Stimulated activated CD4-positive, alpha-beta T cell treated with anti-CD3 and anti-CD28 coated beads, Interleukin-4, amount 100 ng/mL, for 1 hour (primary cell): ENCODE measurements around the gene CT47B1.
"Not testable (repeated sequence)": the region's sequence is repeated elsewhere in the genome, so short reads cannot be mapped to it uniquely, and the experiment has no call there.

Experiments
- DNase-seq: peaks from one replicate; pipeline ENCODE4 v3.0.0-alpha.2; 2020

Gene CT47B1

DNA sequence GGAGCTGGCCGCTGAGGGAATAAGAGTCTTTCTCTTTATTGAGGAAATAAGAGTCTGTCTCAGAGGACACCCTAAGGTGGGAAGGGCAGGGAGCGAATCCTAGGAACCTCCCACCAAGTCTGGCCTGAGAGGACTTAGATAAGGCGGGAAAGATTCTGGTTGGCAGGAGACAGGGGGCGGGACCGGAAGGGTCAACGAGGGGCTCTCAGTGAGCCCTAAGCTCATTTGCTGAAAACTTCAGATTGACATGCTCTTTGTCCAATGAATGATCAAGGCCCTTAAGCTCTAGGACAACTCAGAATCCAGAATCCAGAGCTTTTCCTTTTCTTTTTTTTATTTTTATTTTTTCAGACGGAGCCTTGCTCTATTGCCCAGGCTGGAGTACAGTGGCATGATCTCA is at the start of gene CT47B1:
Gene CT47B1 (minus strand): TSS at position 101 of the 400 bp plus-strand sequence. CDS start 196 bp downstream, outside the sequence.
- DNase-seq = not testable (repeated sequence)

DNA sequence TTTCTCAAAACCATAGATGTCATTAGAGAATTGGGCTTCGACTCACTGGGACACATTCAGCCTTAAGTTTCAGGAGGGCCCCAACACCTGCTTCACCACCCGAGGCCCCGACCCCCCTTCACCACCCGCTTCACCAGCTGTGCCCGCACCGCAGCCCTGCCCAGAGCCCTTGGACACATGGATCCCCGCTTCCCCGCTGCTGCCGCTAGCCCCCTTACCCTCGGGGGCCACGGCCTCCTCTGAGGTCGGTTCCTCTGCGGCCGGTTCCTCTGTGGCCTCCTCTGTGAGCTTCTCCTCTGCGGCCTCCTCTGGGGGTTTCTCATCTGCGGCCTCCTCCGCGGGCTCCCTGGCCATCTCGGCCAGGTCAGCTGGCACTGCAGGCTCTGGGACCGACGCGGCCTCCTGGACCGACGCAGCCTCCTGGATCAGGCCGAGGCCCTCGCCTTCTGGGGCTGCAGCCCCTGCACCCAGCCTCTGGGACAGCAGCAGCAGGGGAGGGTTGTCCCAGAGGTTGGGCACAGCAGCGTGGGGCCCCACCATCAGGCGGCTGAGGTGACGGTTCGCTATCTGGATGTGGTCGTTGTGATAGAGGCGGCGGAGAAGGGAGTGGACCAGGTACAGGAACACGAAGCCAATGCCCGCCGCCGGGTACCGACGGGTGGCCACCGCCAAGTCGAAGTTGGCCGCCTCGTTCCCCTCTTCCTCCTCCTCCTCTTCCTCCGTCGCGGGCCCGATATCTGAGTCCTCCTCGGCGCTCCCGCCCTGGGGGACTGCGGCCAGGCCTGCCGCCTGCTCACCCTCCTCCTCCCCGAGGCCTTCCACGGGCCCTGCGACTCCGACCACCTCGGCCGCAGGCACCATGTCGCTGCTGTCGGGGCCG is 748 bp downstream of the CT47B1 start:
- no peak for DNase-seq

DNA sequence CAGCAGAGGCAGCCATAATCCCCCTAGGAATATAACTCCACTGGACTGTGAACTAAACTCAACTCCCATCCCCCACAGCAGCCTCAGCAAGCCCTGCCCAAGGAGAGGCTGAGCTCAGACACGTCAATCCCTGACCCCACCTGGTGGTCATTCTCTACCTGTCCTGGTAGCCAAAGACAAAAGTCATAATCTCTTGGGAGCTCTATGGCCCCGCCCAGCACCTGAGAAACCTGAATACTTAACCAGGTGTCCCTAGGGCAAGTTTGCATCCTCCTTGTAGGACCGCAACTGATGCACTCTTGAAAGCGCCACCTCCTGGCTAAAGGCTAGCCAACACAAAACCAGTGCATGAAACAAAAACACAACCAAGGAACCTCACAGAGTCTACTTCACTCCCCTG is 18.4 kb downstream of the CT47B1 start:
- DNase-seq = no peak

DNA sequence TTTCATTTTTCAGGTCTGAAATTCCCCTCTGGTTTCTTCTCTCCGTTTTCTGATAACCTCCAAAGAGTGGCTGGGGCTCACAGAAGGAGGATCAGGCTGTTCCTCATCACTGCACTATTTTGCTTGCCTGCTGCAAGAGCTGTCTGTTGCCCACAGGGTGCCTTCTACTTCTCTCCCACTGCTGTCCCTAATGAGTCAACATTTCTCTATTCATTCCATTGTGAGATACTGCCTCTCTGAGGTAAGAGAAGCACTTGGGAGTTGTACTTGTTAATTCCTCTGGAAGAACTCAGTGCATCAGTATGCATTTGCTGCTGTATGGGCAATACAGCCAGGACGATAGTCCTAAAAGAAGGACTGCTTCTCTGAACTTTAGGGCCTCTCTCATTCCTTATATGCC is 34.8 kb downstream of the CT47B1 start:
- no peak for DNase-seq

DNA sequence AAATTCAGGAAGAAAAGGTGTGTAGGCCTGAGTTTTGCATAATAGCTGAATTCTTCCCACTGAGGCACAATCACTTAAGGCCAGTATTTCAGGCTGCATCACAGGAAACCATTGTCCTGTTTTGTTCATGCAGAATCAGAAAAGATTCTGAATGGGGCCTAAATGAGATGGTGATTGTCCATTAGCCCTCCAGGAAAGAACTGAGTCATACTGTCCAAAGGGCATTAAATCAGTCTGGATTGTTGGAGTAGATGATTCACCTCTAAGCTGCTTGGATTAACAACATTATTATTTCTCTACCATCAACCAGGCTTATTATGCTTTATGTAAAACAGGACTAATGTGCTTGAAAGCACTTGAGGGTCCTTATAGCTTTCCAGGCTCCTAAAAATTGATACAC is 36.2 kb downstream of the CT47B1 start:
- no peak for DNase-seq

DNA sequence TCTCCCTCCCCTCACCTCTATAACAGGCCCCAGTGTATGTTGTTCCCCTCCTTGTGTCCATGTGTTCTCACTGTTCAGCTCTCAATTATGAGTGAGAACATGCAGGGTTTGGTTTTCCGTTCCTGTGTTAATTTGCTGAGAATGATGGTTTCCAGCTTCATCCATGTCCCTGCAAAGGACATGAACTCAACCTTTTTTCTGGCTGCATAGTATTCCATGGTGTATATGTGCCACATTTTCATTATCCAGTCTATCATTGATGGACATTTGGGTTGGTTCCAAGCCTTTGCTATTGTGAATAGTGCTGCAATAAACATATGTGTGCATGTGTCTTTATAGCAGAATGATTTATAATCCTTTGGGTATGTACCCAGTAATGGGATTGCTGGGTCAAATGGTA is 48.5 kb downstream of the CT47B1 start:
- not testable (repeated sequence) for DNase-seq

DNA sequence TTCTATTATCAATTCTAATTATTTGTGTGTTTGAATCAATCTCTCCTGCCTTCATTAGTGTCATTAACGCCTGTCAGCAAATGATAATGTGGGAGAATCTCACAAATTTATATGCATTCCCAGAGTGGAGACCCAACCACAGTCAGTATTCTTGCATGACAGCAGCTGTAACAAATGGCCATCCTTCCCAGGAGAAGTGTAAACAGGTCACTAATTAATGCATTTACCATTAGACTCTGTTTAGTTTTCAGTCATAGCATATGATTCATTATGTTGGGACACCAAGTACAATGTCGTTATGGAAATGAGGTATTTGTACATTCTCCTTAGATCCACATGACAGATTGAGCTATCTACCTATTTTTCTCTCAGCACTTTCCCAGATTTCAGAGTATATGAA is 50.5 kb downstream of the CT47B1 start:
- DNase-seq = no peak

DNA sequence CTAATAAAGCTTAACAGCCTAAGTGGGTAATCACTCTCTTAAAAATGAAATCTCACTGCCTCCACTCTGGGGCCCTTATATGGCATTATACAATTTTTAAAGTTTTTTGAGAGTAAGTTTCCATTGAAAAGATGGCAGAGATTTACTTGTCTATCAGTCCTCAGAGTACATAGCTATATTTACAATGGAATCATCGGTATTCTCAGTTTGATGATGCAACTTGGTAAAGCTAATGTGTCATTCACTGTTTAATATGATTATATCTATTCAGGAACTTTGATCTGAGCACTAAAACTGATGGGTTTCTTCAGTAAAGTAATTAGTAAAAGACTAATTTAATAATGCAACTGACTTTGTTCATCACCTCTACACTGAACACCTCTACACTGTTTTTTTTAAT is 51.6 kb downstream of the CT47B1 start:
- no peak for DNase-seq

DNA sequence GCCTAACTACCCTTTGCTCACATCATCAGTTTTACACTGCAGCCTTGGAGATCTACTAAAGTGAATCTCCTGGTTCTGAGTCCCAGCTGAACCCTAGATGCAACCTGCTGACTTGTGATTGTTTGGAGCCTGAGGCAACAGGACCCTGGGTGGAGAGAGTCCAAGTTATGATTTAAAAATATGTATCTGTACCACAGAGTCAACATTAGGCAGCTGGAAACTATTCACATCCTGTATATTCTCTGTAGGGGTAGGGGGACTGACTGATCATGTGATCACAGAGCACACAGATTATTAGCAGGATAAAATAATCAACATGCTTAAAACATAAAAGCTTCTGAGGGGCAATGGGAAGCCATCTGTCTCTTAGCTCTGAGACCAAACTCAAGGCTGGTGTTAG is 52.1 kb downstream of the CT47B1 start:
- DNase-seq = no peak
